GM19463 (cell line): Measurements from ENCODE around the gene ZNF248.
A peak's percentile ranks its signal among the peaks of the same experiment; 100 is the strongest.
"Not testable (repeated sequence)": the region's sequence is repeated elsewhere in the genome, so short reads cannot be mapped to it uniquely, and the experiment has no call there.

Experiments
- ATAC-seq: cut with Tn5 transposase; IDR thresholded peaks from one replicate; pipeline ENCODE4 v1.9.1; 2021; ENCODE audit warnings: mild to moderate bottlenecking, moderate library complexity; ENCODE audit not compliant: unreplicated experiment

Gene ZNF248

GRCh38 chr10:37857287-37858211 lies at the start of gene ZNF248:
Gene ZNF248 (minus strand): TSS chr10:37857610. CDS start chr10:37856310, 1,300 bp downstream.
- peak; percentile 93 for ATAC-seq

- no peak for ATAC-seq
These were observed 49.0 kb upstream of the ZNF248 start for GRCh38 chr10:37906382-37906781.

- no peak for ATAC-seq
These were observed 39.0 kb upstream of the ZNF248 start for GRCh38 chr10:37896436-37896835.

GRCh38 chr10:37895674-37896073 lies 38.3 kb upstream of the ZNF248 start:
- ATAC-seq, result no peak

GRCh38 chr10:37885850-37886249 lies 28.4 kb upstream of the ZNF248 start:
- ATAC-seq, result no peak

GRCh38 chr10:37872955-37873354 lies 15.5 kb upstream of the ZNF248 start:
- ATAC-seq, result no peak

GRCh38 chr10:37872283-37872682 lies 14.9 kb upstream of the ZNF248 start:
- ATAC-seq, result no peak

GRCh38 chr10:37871568-37872251 lies 14.3 kb upstream of the ZNF248 start:
- ATAC-seq, result no peak

- ATAC-seq, result no peak
These were observed 13.7 kb upstream of the ZNF248 start for GRCh38 chr10:37871143-37871542.

- ATAC-seq, result no peak
These were observed 11.4 kb upstream of the ZNF248 start for GRCh38 chr10:37868796-37869195.

GRCh38 chr10:37865957-37866803 lies 8.8 kb upstream of the ZNF248 start:
- peak; percentile 59 for ATAC-seq

GRCh38 chr10:37865264-37865663 lies 7.9 kb upstream of the ZNF248 start:
- no peak for ATAC-seq

- no peak for ATAC-seq
These were observed 3.2 kb upstream of the ZNF248 start for GRCh38 chr10:37860494-37861190.

- not testable (repeated sequence) for ATAC-seq
These were observed 1.9 kb upstream of the ZNF248 start for GRCh38 chr10:37859270-37859669.

GRCh38 chr10:37856881-37857286 lies 526 bp downstream of the ZNF248 start:
- peak; percentile 3 for ATAC-seq

GRCh38 chr10:37855636-37856035 lies 1.8 kb downstream of the ZNF248 start:
- no peak for ATAC-seq

- no peak for ATAC-seq
These were observed 2.8 kb downstream of the ZNF248 start for GRCh38 chr10:37854626-37855025.

- ATAC-seq, result no peak
These were observed 12.8 kb downstream of the ZNF248 start for GRCh38 chr10:37844644-37845043.

- ATAC-seq, result no peak
These were observed 18.2 kb downstream of the ZNF248 start for GRCh38 chr10:37839243-37839642.

GRCh38 chr10:37831495-37832333 lies 25.7 kb downstream of the ZNF248 start:
- ATAC-seq, result no peak
